ENCODE data around the gene CPT1A. TPM values are rescaled to one million over a fixed set of nuclear protein-coding genes. Genes with fewer than 3 reads are reported as not detected.

The CPT1A gene
- total RNA-seq, 1 experiment from 2014 or later, result 6.3 TPM

GRCh38 chr11:68796801-68797200, 44.9 kb downstream of the CPT1A start:
- H3K4me1 Mint-ChIP-seq (ENCODE audit: low read depth, unreplicated experiment), result no peaks in the 10 kb centered on the region
- CTCF ChIA-PET, result no interaction called here

GRCh38 chr11:68792400-68792966, 49.2 kb downstream of the CPT1A start:
- DNase-seq, result no peak
- no peaks in the 10 kb centered on the region for H3K9me3 ChIP-seq
- H3K4me1 Mint-ChIP-seq (ENCODE audit: low read depth, unreplicated experiment), result no peaks in the 10 kb centered on the region
- H3K4me1 ChIP-seq, result no peaks in the 10 kb centered on the region
- H3K9me3 Mint-ChIP-seq (ENCODE audit: unreplicated experiment), result no peaks in the 10 kb centered on the region
- ChIA-PET POLR2A (no interaction called here), CTCF (no interaction called here)
- H3K27me3 Mint-ChIP-seq (ENCODE audit: insufficient read depth, unreplicated experiment), result no peaks in the 10 kb centered on the region
- no peak overlapping the region for H3K27ac Mint-ChIP-seq (ENCODE audit: unreplicated experiment)
- H3K36me3 ChIP-seq (ENCODE audit: control insufficient read depth, insufficient read depth, low read length), result no peaks in the 10 kb centered on the region
- TF ChIP-seq, protein P1, sequence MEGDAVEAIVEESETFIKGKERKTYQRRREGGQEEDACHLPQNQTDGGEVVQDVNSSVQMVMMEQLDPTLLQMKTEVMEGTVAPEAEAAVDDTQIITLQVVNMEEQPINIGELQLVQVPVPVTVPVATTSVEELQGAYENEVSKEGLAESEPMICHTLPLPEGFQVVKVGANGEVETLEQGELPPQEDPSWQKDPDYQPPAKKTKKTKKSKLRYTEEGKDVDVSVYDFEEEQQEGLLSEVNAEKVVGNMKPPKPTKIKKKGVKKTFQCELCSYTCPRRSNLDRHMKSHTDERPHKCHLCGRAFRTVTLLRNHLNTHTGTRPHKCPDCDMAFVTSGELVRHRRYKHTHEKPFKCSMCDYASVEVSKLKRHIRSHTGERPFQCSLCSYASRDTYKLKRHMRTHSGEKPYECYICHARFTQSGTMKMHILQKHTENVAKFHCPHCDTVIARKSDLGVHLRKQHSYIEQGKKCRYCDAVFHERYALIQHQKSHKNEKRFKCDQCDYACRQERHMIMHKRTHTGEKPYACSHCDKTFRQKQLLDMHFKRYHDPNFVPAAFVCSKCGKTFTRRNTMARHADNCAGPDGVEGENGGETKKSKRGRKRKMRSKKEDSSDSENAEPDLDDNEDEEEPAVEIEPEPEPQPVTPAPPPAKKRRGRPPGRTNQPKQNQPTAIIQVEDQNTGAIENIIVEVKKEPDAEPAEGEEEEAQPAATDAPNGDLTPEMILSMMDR (IDR thresholded peaks at IDR 0.05; ENCODE audit: insufficient read depth in 1 of 2, low read depth in 1 of 2, low read length in 1 of 2, severe bottlenecking in 1 of 2, unreplicated experiment in 1 of 2), result no peak
- no peak overlapping the region for H3K4me3 Mint-ChIP-seq (ENCODE audit: unreplicated experiment)
- H3K36me3 Mint-ChIP-seq (ENCODE audit: insufficient read depth, unreplicated experiment), result peaks cover 5% of the 10 kb centered on the region
- no TSS peak for BruUV-seq (replicated peaks)
- H3K4me3 ChIP-seq (ENCODE audit: low read depth, low read length), result no peak overlapping the region
- H3K27me3 ChIP-seq (replicated peaks; ENCODE audit: control insufficient read depth, insufficient read depth, low read length), result no peaks in the 10 kb centered on the region
- intact Hi-C loops (cut with micrococcal nuclease; ENCODE audit: unreplicated experiment), result no loop called here

More at GRCh38 chr11:68796801-68797200, 44.9 kb downstream of the CPT1A start:
- H3K27me3 Mint-ChIP-seq (ENCODE audit: insufficient read depth, unreplicated experiment), result no peaks in the 10 kb centered on the region
- Histone ChIP-seq H3K4me1 (no peaks in the 10 kb centered on the region), H3K27me3 (replicated peaks; ENCODE audit: control insufficient read depth, insufficient read depth, low read length) (no peaks in the 10 kb centered on the region), H3K4me3 (ENCODE audit: low read depth, low read length) (no peak overlapping the region), H3K9me3 (no peaks in the 10 kb centered on the region), H3K36me3 (ENCODE audit: control insufficient read depth, insufficient read depth, low read length) (no peaks in the 10 kb centered on the region)
- BruUV-seq (replicated peaks), result no TSS peak
- no peak overlapping the region for H3K4me3 Mint-ChIP-seq (ENCODE audit: unreplicated experiment)
- TF ChIP-seq, protein P1 (IDR thresholded peaks at IDR 0.05; ENCODE audit: insufficient read depth in 1 of 2, low read depth in 1 of 2, low read length in 1 of 2, severe bottlenecking in 1 of 2, unreplicated experiment in 1 of 2), result no peak
- H3K27ac Mint-ChIP-seq (ENCODE audit: unreplicated experiment), result no peak overlapping the region
- H3K9me3 Mint-ChIP-seq (ENCODE audit: unreplicated experiment), result no peaks in the 10 kb centered on the region
- no peaks in the 10 kb centered on the region for H3K36me3 Mint-ChIP-seq (ENCODE audit: insufficient read depth, unreplicated experiment)
- no peak for DNase-seq
- intact Hi-C loops (cut with micrococcal nuclease; ENCODE audit: unreplicated experiment), result no loop called here
- POLR2A ChIA-PET, result no interaction called here

DNA sequence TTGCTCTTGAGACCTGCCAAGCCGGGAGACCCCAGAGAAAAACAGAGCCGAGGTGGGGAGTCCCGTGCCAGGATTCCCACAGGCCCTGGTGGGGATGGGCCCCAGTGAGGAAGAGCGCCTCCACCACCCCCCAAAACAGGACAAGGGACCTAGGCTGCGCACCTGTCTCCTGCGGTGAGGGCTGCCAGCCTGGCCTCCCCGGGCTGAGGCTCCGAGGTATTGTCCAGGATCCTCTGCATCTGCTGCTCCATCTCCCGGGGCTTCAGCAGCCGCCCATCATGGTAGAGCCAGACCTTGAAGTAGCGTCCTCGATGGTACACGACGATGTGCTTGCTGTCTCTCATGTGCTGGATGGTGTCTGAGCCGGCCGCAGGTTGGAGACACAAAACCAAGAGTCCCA, 57.1 kb downstream of the CPT1A start:
- no peaks in the 10 kb centered on the region for H3K9me3 Mint-ChIP-seq (ENCODE audit: unreplicated experiment)
- ChIA-PET CTCF (no interaction called here), POLR2A (no interaction called here)
- no peaks in the 10 kb centered on the region for H3K27me3 Mint-ChIP-seq (ENCODE audit: insufficient read depth, unreplicated experiment)
- no peak for DNase-seq
- no peak overlapping the region for H3K27ac Mint-ChIP-seq (ENCODE audit: unreplicated experiment)
- Histone ChIP-seq H3K4me1 (peaks cover 8% of the 10 kb centered on the region; the same call in 1 of the 2 replicates), H3K9me3 (no peaks in the 10 kb centered on the region), H3K36me3 (ENCODE audit: control insufficient read depth, insufficient read depth, low read length) (no peaks in the 10 kb centered on the region), H3K4me3 (ENCODE audit: low read depth, low read length) (no peak overlapping the region), H3K27me3 (replicated peaks; ENCODE audit: control insufficient read depth, insufficient read depth, low read length) (no peaks in the 10 kb centered on the region)
- intact Hi-C loops (cut with micrococcal nuclease; ENCODE audit: unreplicated experiment), result no loop called here
- no peaks in the 10 kb centered on the region for H3K4me1 Mint-ChIP-seq (ENCODE audit: low read depth, unreplicated experiment)
- TF ChIP-seq, protein P1 (IDR thresholded peaks at IDR 0.05; ENCODE audit: insufficient read depth in 1 of 2, low read depth in 1 of 2, low read length in 1 of 2, severe bottlenecking in 1 of 2, unreplicated experiment in 1 of 2), result no peak
- H3K36me3 Mint-ChIP-seq (ENCODE audit: insufficient read depth, unreplicated experiment), result peaks cover 6% of the 10 kb centered on the region
- BruUV-seq (replicated peaks), result no TSS peak
- H3K4me3 Mint-ChIP-seq (ENCODE audit: unreplicated experiment), result no peak overlapping the region

Data from Caco-2 (cell line).